ENCODE data around the gene CNTNAP2.

- TF ChIP-seq CTCF (IDR thresholded peaks at IDR 0.05) (no peak), POLR2A (IDR thresholded peaks at IDR 0.05) (no peak), POLR2AphosphoS5 (IDR thresholded peaks at IDR 0.05) (no peak)
Observed at GRCh38 chr7:147321504-147321903, 1204.9 kb downstream of the CNTNAP2 start.
